GM19372 (cell line): Measurements from ENCODE around the gene ADAM30.
"Not testable (repeated sequence)": the region's sequence is repeated elsewhere in the genome, so short reads cannot be mapped to it uniquely, and the experiment has no call there.

Experiments
- ATAC-seq: cut with Tn5 transposase; IDR thresholded peaks from one replicate; pipeline ENCODE4 v1.9.1; 2021; ENCODE audit warnings: mild to moderate bottlenecking, low read depth, moderate library complexity; ENCODE audit not compliant: unreplicated experiment

Gene ADAM30

GRCh38 chr1:119879510-119880434, 16.5 kb downstream of the ADAM30 start:
- ATAC-seq, result no peak

GRCh38 chr1:119878171-119878570, 18.1 kb downstream of the ADAM30 start:
- no peak for ATAC-seq

- ATAC-seq, result no peak
Measured at GRCh38 chr1:119874186-119874585, 22.1 kb downstream of the ADAM30 start.

- ATAC-seq, result no peak
Measured at GRCh38 chr1:119873135-119874015, 22.9 kb downstream of the ADAM30 start.

GRCh38 chr1:119871881-119872280, 24.4 kb downstream of the ADAM30 start:
- no peak for ATAC-seq

GRCh38 chr1:119870917-119871596, 25.3 kb downstream of the ADAM30 start:
- no peak for ATAC-seq

- no peak for ATAC-seq
Measured at GRCh38 chr1:119869995-119870394, 26.3 kb downstream of the ADAM30 start.

- ATAC-seq, result no peak
Measured at GRCh38 chr1:119868176-119868575, 28.1 kb downstream of the ADAM30 start.

- no peak for ATAC-seq
Measured at GRCh38 chr1:119866451-119866850, 29.9 kb downstream of the ADAM30 start.

GRCh38 chr1:119865627-119866026, 30.7 kb downstream of the ADAM30 start:
- ATAC-seq, result no peak

- no peak for ATAC-seq
Measured at GRCh38 chr1:119862276-119862675, 34.0 kb downstream of the ADAM30 start.

GRCh38 chr1:119861547-119861946, 34.8 kb downstream of the ADAM30 start:
- ATAC-seq, result no peak

- ATAC-seq, result no peak
Measured at GRCh38 chr1:119859647-119860046, 36.7 kb downstream of the ADAM30 start.

GRCh38 chr1:119858556-119859214, 37.6 kb downstream of the ADAM30 start:
- not testable (repeated sequence) for ATAC-seq

GRCh38 chr1:119858126-119858525, 38.2 kb downstream of the ADAM30 start:
- no peak for ATAC-seq

GRCh38 chr1:119853155-119853554, 43.2 kb downstream of the ADAM30 start:
- ATAC-seq, result no peak

GRCh38 chr1:119844206-119844605, 52.1 kb downstream of the ADAM30 start:
- not testable (repeated sequence) for ATAC-seq
